Spleen (tissue), 7 donors: ENCODE results near the gene LDHAL6B.
A peak's percentile ranks its signal among the peaks of the same experiment; 100 is the strongest.

Experiments
- CTCF ChIP-seq, 11 experiments: fragments of 200-600 bp in 7 of 11; fragments of 450-650 bp in 4 of 11; sonication (generic) in 4 of 11; IDR thresholded peaks in 8 of 11; conservative IDR thresholded peaks in 3 of 11; 1 replicate in 7 of 11; 2 replicates in 4 of 11; pipeline versions ENCODE4 v1.4.0 to v1.8.0; 2016 to 2021; ENCODE audit warnings: antibody characterized with exemption in 11 of 11, inconsistent platforms in 4 of 11, mild to moderate bottlenecking in 1 of 11
- POLR2AphosphoS5 ChIP-seq, 3 donors: sonication (generic); formaldehyde crosslinking; IDR thresholded peaks; one replicate each; pipeline ENCODE4 v1.5.1; 2017; ENCODE audit warnings: antibody characterized with exemption in 3 of 3
- donor health status: DM: no; HTN: no; CAD: no; lungs with moderate emphysema.
- donor health status: DM: no; HTN: no; CAD: no.
- donor health status: DM: no; HTN: no; CAD: no.

- TF ChIP-seq CTCF (IDR thresholded peaks at IDR 0.05 in 8 of 11, conservative IDR thresholded peaks at IDR 0.05 in 3 of 11) (peak in 1 of 11 experiments; percentile 8), POLR2AphosphoS5 (IDR thresholded peaks at IDR 0.05) (peak in 2 of 3 donors; percentile 14 to 21)
Measured at GRCh38 chr15:59208613-59209249, 2.1 kb downstream of the LDHAL6B start.
